ENCODE measurements around the gene XG.

DNA sequence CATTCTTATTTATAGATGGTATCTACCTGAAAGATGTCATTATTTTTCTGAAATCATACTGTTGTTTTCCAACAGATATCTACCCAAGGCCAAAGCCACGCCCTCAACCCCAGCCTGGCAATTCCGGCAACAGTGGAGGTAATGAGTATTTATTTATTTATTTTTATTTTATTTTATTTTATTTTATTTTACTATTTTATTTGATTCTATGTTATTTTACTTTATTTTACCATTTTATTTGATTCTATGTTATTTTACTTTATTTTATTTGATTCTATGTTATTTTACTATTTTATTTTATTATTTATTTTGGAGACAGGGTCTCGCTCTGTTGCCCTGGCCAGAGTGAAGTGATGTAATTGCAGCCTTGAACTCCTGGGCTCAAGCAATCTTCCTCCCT lies 37.7 kb downstream of the XG start:
- TF ChIP-seq, protein P1, sequence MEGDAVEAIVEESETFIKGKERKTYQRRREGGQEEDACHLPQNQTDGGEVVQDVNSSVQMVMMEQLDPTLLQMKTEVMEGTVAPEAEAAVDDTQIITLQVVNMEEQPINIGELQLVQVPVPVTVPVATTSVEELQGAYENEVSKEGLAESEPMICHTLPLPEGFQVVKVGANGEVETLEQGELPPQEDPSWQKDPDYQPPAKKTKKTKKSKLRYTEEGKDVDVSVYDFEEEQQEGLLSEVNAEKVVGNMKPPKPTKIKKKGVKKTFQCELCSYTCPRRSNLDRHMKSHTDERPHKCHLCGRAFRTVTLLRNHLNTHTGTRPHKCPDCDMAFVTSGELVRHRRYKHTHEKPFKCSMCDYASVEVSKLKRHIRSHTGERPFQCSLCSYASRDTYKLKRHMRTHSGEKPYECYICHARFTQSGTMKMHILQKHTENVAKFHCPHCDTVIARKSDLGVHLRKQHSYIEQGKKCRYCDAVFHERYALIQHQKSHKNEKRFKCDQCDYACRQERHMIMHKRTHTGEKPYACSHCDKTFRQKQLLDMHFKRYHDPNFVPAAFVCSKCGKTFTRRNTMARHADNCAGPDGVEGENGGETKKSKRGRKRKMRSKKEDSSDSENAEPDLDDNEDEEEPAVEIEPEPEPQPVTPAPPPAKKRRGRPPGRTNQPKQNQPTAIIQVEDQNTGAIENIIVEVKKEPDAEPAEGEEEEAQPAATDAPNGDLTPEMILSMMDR (IDR thresholded peaks at IDR 0.05; ENCODE audit: low read length), result no peak
- no peak for TF ChIP-seq EZH2 (IDR thresholded peaks at IDR 0.05; ENCODE audit: borderline replicate concordance, low read length)

Data from OCI-LY1 (cell line).